ENCODE data around the gene APOBEC4. TPM values are rescaled to one million over a fixed set of nuclear protein-coding genes. Genes with fewer than 3 reads are reported as not detected.
A peak's percentile ranks its signal among the peaks of the same experiment; 100 is the strongest.

APOBEC4 gene
- total and polyA plus RNA-seq, 10 of the 15 experiments (the other 5 are each of a cell fraction or from before 2014, with no cell fraction given) = 0.04 to 0.25 (median 0.06) TPM; not detected in 5

- peak; percentile 11; the same call in 1 of the 2 replicates for TF ChIP-seq RAD21 (IDR thresholded peaks at IDR 0.05; ENCODE audit: insufficient read depth, low read depth, low read length)
- TF ChIP-seq CHD4 (IDR thresholded peaks at IDR 0.05) = no peak
- no peak for TF ChIP-seq SREBF2 (IDR thresholded peaks at IDR 0.05; ENCODE audit: low read length)
- peak; percentile 27 for TF ChIP-seq FOXM1 (IDR thresholded peaks at IDR 0.05; ENCODE audit: low read depth, low read length)
- no peak for TF ChIP-seq ETV6 (conservative IDR thresholded peaks at IDR 0.05 in 1 of 2, IDR thresholded peaks at IDR 0.05 in 1 of 2; ENCODE audit: borderline replicate concordance in 1 of 2, low read depth in 1 of 2)
- TF ChIP-seq SPI1 (IDR thresholded peaks at IDR 0.05; ENCODE audit: borderline replicate concordance, insufficient read depth, low read depth, low read length) = no peak
- no peak for TF ChIP-seq IRF4 (IDR thresholded peaks at IDR 0.05; ENCODE audit: low read depth, low read length)
- peak; percentile 56; the same call in 1 of the 2 replicates for TF ChIP-seq TAF1 (IDR thresholded peaks at IDR 0.05; ENCODE audit: borderline replicate concordance, low read depth, low read length)
- no peak for TF ChIP-seq KAT2A (conservative IDR thresholded peaks at IDR 0.05; ENCODE audit: control insufficient read depth, low read depth, low read length)
- TF ChIP-seq ATF2 (IDR thresholded peaks at IDR 0.05; ENCODE audit: low read length) = peak; percentile 47
- TF ChIP-seq POLR2AphosphoS2 (IDR thresholded peaks at IDR 0.05; ENCODE audit: low read depth, low read length) = no peak
- no peak for TF ChIP-seq RELA (IDR thresholded peaks at IDR 0.05; ENCODE audit: borderline replicate concordance, partially characterized antibody)
- TF ChIP-seq EP300 (IDR thresholded peaks at IDR 0.05; ENCODE audit: borderline replicate concordance in 1 of 2, control insufficient read depth in 1 of 2, low read depth in 2 of 2, low read length in 2 of 2) = no peak
Measured at GRCh38 chr1:183633676-183634343, 19.3 kb downstream of the APOBEC4 start (continued).
